Testis (tissue), 3 donors: ENCODE measurements around the gene DTNB. TPM values are rescaled to one million over a fixed set of nuclear protein-coding genes. Genes with fewer than 3 reads are reported as not detected.
A peak's percentile ranks its signal among the peaks of the same experiment; 100 is the strongest.

ENCODE experiments used
- DNase-seq: peaks from one replicate; pipeline ENCODE4 v3.0.0-alpha.2; 2019
- H3K27ac ChIP-seq, 2 donors: fragments of 200-600 bp; sonication (generic); one replicate each; pipeline ENCODE4 v1.5.1; 2019
- H3K27me3 ChIP-seq: fragments of 200-600 bp; sonication (generic); one replicate; pipeline ENCODE4 v1.5.1; 2019
- H3K36me3 ChIP-seq: fragments of 200-600 bp; sonication (generic); one replicate; pipeline ENCODE4 v1.5.1; 2017; ENCODE audit warnings: low read depth; ENCODE audit errors: missing control alignments
- H3K4me1 ChIP-seq: fragments of 200-600 bp; sonication (generic); one replicate; pipeline ENCODE4 v1.5.1; 2019
- H3K4me3 ChIP-seq, 2 donors: fragments of 200-600 bp; sonication (generic); one replicate each; pipeline ENCODE4 v1.5.1; 2017 to 2019
- H3K9me3 ChIP-seq: fragments of 200-600 bp; sonication (generic); one replicate; pipeline ENCODE4 v1.5.1; 2017
- POLR2A ChIP-seq: fragments of 450-650 bp; IDR thresholded peaks from one replicate; pipeline ENCODE4 v1.6.1; 2017; ENCODE audit warnings: antibody characterized with exemption, mild to moderate bottlenecking, moderate library complexity
- WGBS, 2 donors: methylation state at CpG; one replicate each; pipeline ENCODE4 v1.1.5; 2018; 5-methylcytosine and 5-hydroxymethylcytosine counted together
- intact Hi-C: fragments of 100-400 bp; cut with DNase I; formaldehyde crosslinking; loops from one replicate; pipeline ENCODE4 v1.15.1; 2023; ENCODE audit warnings: low total_unique reads
- polyA plus RNA-seq: library from polyadenylated mRNA; stranded (reverse); fragments of 350-450 nt; fragmentation: Illumina TruSeq; extraction: RNeasy Lipid Tissue Mini Kit (QIAGEN cat#74804); gene quantifications from one replicate; pipeline ENCODE4 v1.2.3, GENCODE V29; 2014; ENCODE audit warnings: low read depth, low replicate concordance; ENCODE audit not compliant: insufficient read depth
- total RNA-seq, 2 donors: library from RNA; depleted of rRNA; stranded (reverse); fragments of >200 nt; gene quantifications; one replicate each; pipeline ENCODE4 v1.2.3, GENCODE V29; 2016
- TF ChIP-seq, protein P1 (sequence below), 3 experiments: fragments of 450-650 bp in 2 of 3; fragments of 200-600 bp in 1 of 3; sonication (generic) in 1 of 3; IDR thresholded peaks; one replicate each; pipeline ENCODE4 v1.5.1; 2016 to 2019; ENCODE audit warnings: antibody characterized with exemption in 3 of 3, mild to moderate bottlenecking in 2 of 3, moderate library complexity in 1 of 3

Gene DTNB
- total and polyA plus RNA-seq, 3 donors from 2014 or later, result 21.9 to 47.3 (median 45.1) TPM

DNA sequence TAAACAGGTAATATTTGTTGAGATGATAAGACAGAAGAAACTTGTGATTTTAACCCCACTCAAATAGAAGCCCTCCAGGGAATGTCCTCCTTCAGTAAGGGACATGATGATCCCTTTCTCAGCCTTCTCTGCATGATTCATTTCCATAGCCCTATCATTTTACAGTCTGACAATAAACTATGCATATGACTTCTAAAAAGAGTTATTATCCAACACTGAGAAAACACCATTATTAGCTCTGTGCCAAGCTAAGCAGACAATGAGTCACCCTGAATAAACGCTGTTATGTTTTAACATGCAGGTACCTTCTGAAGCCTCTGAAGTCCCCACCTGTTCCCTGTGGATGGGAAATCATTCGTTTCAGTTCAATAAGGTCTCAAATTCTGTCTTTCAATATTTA is 54.7 kb downstream of the DTNB start:
- intact Hi-C loops, result no loop called here
- Histone ChIP-seq H3K4me3 (no peak overlapping the region), H3K27ac (peak overlapping the region; percentile 69 to 73), H3K36me3 (no peaks in the 10 kb centered on the region), H3K4me1 (peaks cover 13% of the 10 kb centered on the region), H3K9me3 (no peaks in the 10 kb centered on the region), H3K27me3 (no peaks in the 10 kb centered on the region)
- no peak for DNase-seq
- 53 to 62% methylated on average over 2 of the region's 2 CpGs for WGBS, 2 donors
- no peak for TF ChIP-seq POLR2A
- TF ChIP-seq, protein P1, sequence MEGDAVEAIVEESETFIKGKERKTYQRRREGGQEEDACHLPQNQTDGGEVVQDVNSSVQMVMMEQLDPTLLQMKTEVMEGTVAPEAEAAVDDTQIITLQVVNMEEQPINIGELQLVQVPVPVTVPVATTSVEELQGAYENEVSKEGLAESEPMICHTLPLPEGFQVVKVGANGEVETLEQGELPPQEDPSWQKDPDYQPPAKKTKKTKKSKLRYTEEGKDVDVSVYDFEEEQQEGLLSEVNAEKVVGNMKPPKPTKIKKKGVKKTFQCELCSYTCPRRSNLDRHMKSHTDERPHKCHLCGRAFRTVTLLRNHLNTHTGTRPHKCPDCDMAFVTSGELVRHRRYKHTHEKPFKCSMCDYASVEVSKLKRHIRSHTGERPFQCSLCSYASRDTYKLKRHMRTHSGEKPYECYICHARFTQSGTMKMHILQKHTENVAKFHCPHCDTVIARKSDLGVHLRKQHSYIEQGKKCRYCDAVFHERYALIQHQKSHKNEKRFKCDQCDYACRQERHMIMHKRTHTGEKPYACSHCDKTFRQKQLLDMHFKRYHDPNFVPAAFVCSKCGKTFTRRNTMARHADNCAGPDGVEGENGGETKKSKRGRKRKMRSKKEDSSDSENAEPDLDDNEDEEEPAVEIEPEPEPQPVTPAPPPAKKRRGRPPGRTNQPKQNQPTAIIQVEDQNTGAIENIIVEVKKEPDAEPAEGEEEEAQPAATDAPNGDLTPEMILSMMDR (IDR thresholded peaks at IDR 0.05), result no peak

DNA sequence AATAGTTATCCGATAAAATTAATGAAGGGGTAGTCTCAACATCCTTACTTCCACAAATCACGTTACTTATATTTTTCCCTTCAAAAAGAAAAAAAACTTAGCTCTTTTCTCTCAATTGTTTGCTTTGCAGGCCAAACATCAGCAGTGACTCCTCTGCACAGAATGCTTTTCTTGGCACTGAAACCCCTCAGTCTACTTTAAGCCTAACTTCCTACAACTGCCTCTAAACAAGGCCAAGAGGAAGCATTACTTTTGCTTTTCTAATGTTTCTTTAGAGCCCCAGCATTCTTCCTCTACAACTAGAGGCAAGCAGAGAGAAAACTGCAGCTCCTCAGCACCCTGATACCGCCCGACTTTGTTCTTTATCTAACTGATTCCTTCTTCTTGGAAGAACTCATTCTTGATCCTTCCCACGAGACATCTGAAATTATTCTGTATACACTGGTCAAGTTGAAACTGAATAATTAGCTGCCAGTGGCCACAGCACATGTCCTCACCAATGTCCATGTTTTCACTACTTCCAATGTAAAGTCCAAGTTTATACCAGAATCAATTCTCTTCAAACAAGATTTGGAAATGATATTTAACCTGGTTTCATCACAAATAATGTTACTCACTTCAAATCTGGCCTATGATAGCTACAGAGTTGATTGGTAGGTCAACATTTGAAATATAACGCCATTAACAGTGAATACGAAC is 55.3 kb downstream of the DTNB start:
- 37 to 42% methylated on average over 7 of the region's 7 CpGs for WGBS, 2 donors
- H3K36me3 ChIP-seq, result no peaks in the 10 kb centered on the region
- H3K9me3 ChIP-seq, result no peaks in the 10 kb centered on the region
- H3K27ac ChIP-seq, result peak overlapping the region; percentile 69 to 73
- intact Hi-C loops, result no loop called here
- H3K4me3 ChIP-seq, result no peak overlapping the region
- TF ChIP-seq, protein P1 (IDR thresholded peaks at IDR 0.05), result no peak
- TF ChIP-seq POLR2A, result no peak
- no peak for DNase-seq
- peaks cover 13% of the 10 kb centered on the region for H3K4me1 ChIP-seq
- H3K27me3 ChIP-seq, result no peaks in the 10 kb centered on the region

DNA sequence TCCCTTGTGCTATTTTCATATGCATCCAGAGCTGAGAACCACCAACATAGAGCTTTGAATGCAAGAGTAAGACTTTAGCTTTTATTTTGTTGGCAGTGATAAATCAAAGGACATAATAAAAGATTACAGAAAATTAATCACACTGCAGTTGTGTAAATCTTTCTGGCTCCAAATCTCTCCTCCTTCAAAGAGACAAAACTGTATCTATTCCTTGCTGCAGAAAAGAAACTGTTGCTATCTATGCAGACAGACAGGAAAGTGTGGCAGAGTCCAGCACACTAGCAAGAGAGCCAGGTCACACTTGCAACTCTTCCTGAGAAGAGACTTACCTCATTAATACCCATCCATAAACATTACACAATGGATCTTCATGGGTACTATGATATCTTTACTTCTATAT is 57.5 kb downstream of the DTNB start:
- intact Hi-C loops, result no loop called here
- peak; percentile 42 for DNase-seq
- H3K4me1 ChIP-seq, result peaks cover 13% of the 10 kb centered on the region
- H3K27me3 ChIP-seq, result no peaks in the 10 kb centered on the region
- no peak for TF ChIP-seq POLR2A
- TF ChIP-seq, protein P1 (IDR thresholded peaks at IDR 0.05), result no peak
- no peak overlapping the region for H3K27ac ChIP-seq
- H3K36me3 ChIP-seq, result no peaks in the 10 kb centered on the region
- no peak overlapping the region for H3K4me3 ChIP-seq
- no peaks in the 10 kb centered on the region for H3K9me3 ChIP-seq

DNA sequence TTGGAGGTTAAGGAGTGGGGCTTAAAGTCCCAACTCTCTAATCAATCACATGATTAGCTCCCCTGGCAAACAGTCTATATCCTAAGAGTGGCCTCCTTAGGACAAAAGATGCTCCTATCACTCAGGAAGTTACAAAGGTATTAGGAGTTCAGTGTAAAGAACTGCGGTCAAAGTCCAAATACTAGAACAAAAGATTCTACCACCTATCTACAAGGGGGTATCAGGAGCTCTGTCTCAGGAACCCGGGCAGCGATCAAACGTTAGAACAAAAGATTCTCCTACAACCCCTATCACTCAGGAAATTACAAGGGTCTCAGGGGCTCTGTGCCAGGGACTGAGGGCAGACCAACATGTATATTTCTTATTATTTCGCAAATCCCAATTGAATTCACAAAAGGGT is 58.0 kb downstream of the DTNB start:
- TF ChIP-seq POLR2A, result no peak
- TF ChIP-seq, protein P1 (IDR thresholded peaks at IDR 0.05), result no peak
- DNase-seq, result no peak
- Histone ChIP-seq H3K27me3 (no peaks in the 10 kb centered on the region), H3K27ac (no peak overlapping the region), H3K4me1 (peaks cover 13% of the 10 kb centered on the region), H3K9me3 (no peaks in the 10 kb centered on the region), H3K36me3 (no peaks in the 10 kb centered on the region), H3K4me3 (no peak overlapping the region)
- WGBS, 2 donors, result 64 to 78% methylated on average over 5 of the region's 5 CpGs
- intact Hi-C loops, result no loop called here

DNA sequence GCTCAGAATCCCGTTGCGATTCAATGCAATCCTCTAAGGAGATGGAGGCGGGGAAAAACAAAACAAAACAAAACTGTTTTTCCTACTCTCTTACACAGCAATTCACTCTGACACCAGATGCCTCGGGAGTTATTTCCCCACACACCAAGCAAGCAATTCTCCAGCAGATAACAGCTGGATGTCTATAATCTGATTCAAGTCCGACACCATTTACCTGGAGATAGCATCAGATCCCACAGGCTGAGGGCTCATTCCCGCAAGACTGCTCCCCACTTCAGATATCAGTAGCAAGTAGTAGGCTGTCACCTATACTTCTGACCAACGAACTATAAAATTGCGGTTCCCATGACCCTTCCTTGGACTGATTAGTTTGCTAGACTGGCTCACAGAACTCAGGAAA is 58.7 kb downstream of the DTNB start:
- no peak for DNase-seq
- H3K4me3 ChIP-seq, result no peak overlapping the region
- WGBS, 2 donors, result 90 to 94% methylated on average over 8 of the region's 8 CpGs
- H3K9me3 ChIP-seq, result no peaks in the 10 kb centered on the region
- H3K27me3 ChIP-seq, result no peaks in the 10 kb centered on the region
- H3K27ac ChIP-seq, result no peak overlapping the region
- peaks cover 13% of the 10 kb centered on the region for H3K4me1 ChIP-seq
- intact Hi-C loops, result no loop called here
- H3K36me3 ChIP-seq, result no peaks in the 10 kb centered on the region
- no peak for TF ChIP-seq POLR2A
- TF ChIP-seq, protein P1 (IDR thresholded peaks at IDR 0.05), result no peak
